Measurements from ENCODE around the gene BCLAF3.

DNA sequence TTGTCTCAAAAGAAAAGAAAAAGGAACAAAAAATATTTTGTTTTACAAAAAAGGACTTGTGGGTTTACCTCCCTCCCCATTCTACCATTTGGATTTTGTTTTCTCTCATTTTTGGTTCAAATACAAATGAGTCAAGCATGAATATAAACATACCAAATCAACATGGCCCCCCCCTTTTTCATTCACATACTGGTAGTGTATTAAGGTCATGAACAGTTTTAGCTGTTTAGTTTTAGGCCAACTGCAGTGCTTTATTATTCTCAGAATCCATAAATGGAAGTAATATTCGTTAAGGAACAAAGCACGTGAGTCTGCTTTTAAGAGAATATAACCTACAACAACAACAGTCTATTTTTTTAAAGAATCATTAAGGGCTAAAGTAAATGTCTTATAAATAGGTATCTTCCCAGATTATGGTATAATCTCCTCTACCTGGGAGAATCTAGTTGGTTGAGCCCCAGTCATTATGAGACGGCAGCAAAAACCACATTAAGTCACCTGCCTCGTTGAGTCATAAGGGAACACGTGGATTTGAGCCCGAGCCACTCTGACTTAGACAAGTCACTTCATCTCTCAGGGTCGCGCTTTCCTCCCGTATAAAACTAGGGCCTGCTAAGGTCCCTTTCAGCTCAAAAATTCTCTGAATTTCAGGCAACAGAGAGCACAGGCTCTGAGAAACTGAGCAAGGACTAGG, 26.7 kb downstream of the BCLAF3 start:
- TF ChIP-seq, protein P1, sequence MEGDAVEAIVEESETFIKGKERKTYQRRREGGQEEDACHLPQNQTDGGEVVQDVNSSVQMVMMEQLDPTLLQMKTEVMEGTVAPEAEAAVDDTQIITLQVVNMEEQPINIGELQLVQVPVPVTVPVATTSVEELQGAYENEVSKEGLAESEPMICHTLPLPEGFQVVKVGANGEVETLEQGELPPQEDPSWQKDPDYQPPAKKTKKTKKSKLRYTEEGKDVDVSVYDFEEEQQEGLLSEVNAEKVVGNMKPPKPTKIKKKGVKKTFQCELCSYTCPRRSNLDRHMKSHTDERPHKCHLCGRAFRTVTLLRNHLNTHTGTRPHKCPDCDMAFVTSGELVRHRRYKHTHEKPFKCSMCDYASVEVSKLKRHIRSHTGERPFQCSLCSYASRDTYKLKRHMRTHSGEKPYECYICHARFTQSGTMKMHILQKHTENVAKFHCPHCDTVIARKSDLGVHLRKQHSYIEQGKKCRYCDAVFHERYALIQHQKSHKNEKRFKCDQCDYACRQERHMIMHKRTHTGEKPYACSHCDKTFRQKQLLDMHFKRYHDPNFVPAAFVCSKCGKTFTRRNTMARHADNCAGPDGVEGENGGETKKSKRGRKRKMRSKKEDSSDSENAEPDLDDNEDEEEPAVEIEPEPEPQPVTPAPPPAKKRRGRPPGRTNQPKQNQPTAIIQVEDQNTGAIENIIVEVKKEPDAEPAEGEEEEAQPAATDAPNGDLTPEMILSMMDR (IDR thresholded peaks at IDR 0.05 in 2 of 3, conservative IDR thresholded peaks at IDR 0.05 in 1 of 3; ENCODE audit: borderline replicate concordance in 1 of 3, insufficient read depth in 1 of 3, low read depth in 2 of 3, low read length in 2 of 3) = no peak
- TF ChIP-seq, protein P2, sequence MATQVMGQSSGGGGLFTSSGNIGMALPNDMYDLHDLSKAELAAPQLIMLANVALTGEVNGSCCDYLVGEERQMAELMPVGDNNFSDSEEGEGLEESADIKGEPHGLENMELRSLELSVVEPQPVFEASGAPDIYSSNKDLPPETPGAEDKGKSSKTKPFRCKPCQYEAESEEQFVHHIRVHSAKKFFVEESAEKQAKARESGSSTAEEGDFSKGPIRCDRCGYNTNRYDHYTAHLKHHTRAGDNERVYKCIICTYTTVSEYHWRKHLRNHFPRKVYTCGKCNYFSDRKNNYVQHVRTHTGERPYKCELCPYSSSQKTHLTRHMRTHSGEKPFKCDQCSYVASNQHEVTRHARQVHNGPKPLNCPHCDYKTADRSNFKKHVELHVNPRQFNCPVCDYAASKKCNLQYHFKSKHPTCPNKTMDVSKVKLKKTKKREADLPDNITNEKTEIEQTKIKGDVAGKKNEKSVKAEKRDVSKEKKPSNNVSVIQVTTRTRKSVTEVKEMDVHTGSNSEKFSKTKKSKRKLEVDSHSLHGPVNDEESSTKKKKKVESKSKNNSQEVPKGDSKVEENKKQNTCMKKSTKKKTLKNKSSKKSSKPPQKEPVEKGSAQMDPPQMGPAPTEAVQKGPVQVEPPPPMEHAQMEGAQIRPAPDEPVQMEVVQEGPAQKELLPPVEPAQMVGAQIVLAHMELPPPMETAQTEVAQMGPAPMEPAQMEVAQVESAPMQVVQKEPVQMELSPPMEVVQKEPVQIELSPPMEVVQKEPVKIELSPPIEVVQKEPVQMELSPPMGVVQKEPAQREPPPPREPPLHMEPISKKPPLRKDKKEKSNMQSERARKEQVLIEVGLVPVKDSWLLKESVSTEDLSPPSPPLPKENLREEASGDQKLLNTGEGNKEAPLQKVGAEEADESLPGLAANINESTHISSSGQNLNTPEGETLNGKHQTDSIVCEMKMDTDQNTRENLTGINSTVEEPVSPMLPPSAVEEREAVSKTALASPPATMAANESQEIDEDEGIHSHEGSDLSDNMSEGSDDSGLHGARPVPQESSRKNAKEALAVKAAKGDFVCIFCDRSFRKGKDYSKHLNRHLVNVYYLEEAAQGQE (IDR thresholded peaks at IDR 0.05; ENCODE audit: low read depth) = no peak
